Hepatocyte (in vitro differentiated cells): ENCODE results near the gene MIOX. TPM values are rescaled to one million over a fixed set of nuclear protein-coding genes. Genes with fewer than 3 reads are reported as not detected.

Source experiments
- DNase-seq: peaks from one replicate; pipeline ENCODE4 v3.0.0-alpha.2; 2016; ENCODE audit warnings: low spot score
- H2AFZ ChIP-seq: fragments of 200-600 bp; sonication (generic); 2 replicates; pipeline ENCODE4 v1.6.0; 2016; ENCODE audit warnings: antibody characterized with exemption, mild to moderate bottlenecking
- H3K27ac ChIP-seq: fragments of 200-600 bp; sonication (generic); 2 replicates; pipeline ENCODE4 v1.5.1; 2016; ENCODE audit warnings: mild to moderate bottlenecking
- H3K27me3 ChIP-seq: fragments of 200-600 bp; sonication (generic); 2 replicates; pipeline ENCODE4 v1.6.1; 2016
- H3K36me3 ChIP-seq: fragments of 200-600 bp; sonication (generic); replicated peaks from 2 replicates; pipeline ENCODE4 v1.5.1; 2016; ENCODE audit warnings: low read depth; ENCODE audit not compliant: insufficient read depth
- H3K4me1 ChIP-seq: fragments of 200-600 bp; sonication (generic); 2 replicates; pipeline ENCODE4 v1.5.1; 2016; ENCODE audit warnings: mild to moderate bottlenecking, moderate library complexity; ENCODE audit not compliant: insufficient read depth
- H3K4me2 ChIP-seq: fragments of 200-600 bp; sonication (generic); 2 replicates; pipeline ENCODE4 v1.6.0; 2016
- H3K4me3 ChIP-seq: fragments of 200-600 bp; sonication (generic); 2 replicates; pipeline ENCODE4 v1.5.1; 2016; ENCODE audit warnings: mild to moderate bottlenecking
- H3K79me2 ChIP-seq: fragments of 200-600 bp; sonication (generic); 2 replicates; pipeline ENCODE4 v1.6.0; 2017; ENCODE audit warnings: mild to moderate bottlenecking
- H3K9me2 ChIP-seq: fragments of 200-600 bp; sonication (generic); replicated peaks from 2 replicates; pipeline ENCODE4 v1.6.0; 2017; ENCODE audit warnings: mild to moderate bottlenecking; ENCODE audit not compliant: insufficient read depth
- H3K9me3 ChIP-seq: fragments of 200-600 bp; sonication (generic); 2 replicates; pipeline ENCODE4 v1.5.1; 2016; ENCODE audit warnings: low read depth, mild to moderate bottlenecking
- H4K20me1 ChIP-seq: fragments of 200-600 bp; sonication (generic); 2 replicates; pipeline ENCODE4 v1.6.0; 2016; ENCODE audit warnings: mild to moderate bottlenecking; ENCODE audit not compliant: insufficient read depth, poor library complexity, severe bottlenecking
- CTCF ChIP-seq: fragments of 200-600 bp; sonication (generic); IDR thresholded peaks from 2 replicates; pipeline ENCODE4 v1.5.1; 2016; ENCODE audit warnings: antibody characterized with exemption, mild to moderate bottlenecking; ENCODE audit not compliant: poor library complexity
- EZH2 ChIP-seq: fragments of 200-600 bp; sonication (generic); IDR thresholded peaks from 2 replicates; pipeline ENCODE4 v1.6.1; 2016; ENCODE audit warnings: antibody characterized with exemption, mild to moderate bottlenecking, borderline replicate concordance
- EZH2phosphoT487 ChIP-seq: fragments of 200-600 bp; sonication (generic); IDR thresholded peaks from one replicate; pipeline ENCODE4 v1.6.1; 2018; ENCODE audit warnings: antibody characterized with exemption, mild to moderate bottlenecking, low read depth, moderate library complexity; ENCODE audit not compliant: unreplicated experiment, severe bottlenecking
- WGBS: methylation state at CpG from one replicate; pipeline ENCODE4 v1.1.6; 2016; ENCODE audit warnings: low lambda C conversion rate; ENCODE audit errors: missing lambda C conversion rate; 5-methylcytosine and 5-hydroxymethylcytosine counted together
- polyA plus RNA-seq: library from polyadenylated mRNA; unstranded; fragments of >200 nt; fragmentation: Nextera tagmentation; extraction: Ambion mirVana; gene quantifications from 2 replicates; pipeline ENCODE4 v1.2.1, GENCODE V29; 2016
- total RNA-seq: library from RNA; depleted of rRNA; stranded (reverse); fragments of >200 nt; gene quantifications from 2 replicates; pipeline ENCODE4 v1.2.3, GENCODE V29; 2014

MIOX gene
- total and polyA plus RNA-seq, 2 experiments from 2014 or later = not detected

GRCh38 chr22:50485221-50486131 lies 1.2 kb upstream of the MIOX start:
- WGBS = 78% methylated on average over 29 of the region's 29 CpGs
- DNase-seq = no peak
- peaks cover 14% of the 10 kb centered on the region for H3K4me1 ChIP-seq

DNA sequence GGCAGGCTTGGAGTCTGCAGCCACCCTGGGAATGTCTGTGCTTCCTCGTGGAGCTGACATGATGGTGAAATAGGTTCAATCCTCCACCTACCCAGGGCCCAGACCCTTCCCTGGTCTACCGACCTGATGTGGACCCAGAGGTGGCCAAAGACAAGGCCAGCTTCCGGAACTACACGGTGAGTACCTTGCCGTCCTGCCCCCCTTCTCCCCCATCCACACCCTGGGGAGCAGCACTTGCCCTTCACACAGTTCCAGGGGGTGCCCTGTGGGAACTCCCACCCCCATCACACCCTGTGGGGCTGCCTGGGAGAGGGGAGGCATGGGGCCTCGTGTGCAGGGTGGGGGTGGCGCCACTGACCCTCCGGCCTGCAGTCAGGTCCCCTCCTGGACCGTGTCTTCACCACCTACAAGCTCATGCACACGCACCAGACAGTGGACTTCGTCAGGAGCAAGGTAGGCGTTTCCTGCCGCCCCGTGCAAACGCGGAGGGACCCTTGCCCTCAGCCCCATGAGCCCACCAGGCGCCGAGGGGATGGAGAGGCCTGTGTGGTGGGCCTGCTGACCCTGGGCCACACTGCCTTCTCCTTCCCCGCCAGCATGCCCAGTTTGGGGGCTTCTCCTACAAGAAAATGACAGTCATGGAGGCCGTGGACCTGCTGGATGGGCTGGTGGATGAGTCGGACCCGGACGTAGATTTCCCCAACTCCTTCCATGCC lies 789 bp downstream of the MIOX start:
- no peak overlapping the region for H2AFZ ChIP-seq
- H3K9me3 ChIP-seq = no peaks in the 10 kb centered on the region
- H3K4me3 ChIP-seq = no peak overlapping the region
- WGBS = 91% methylated on average over 19 of the region's 23 CpGs
- no peaks in the 10 kb centered on the region for H3K9me2 ChIP-seq
- no peaks in the 10 kb centered on the region for H4K20me1 ChIP-seq
- H3K4me2 ChIP-seq = no peak overlapping the region
- no peak for TF ChIP-seq EZH2
- no peak for TF ChIP-seq EZH2phosphoT487
- no peak for TF ChIP-seq CTCF
- H3K36me3 ChIP-seq = no peaks in the 10 kb centered on the region
- H3K27ac ChIP-seq = no peak overlapping the region
- peaks cover 8% of the 10 kb centered on the region for H3K4me1 ChIP-seq
- no peak for DNase-seq
- no peaks in the 10 kb centered on the region for H3K27me3 ChIP-seq
- no peaks in the 10 kb centered on the region for H3K79me2 ChIP-seq

More at GRCh38 chr22:50485221-50486131, 1.2 kb upstream of the MIOX start:
- Histone ChIP-seq H3K36me3 (no peaks in the 10 kb centered on the region), H4K20me1 (no peaks in the 10 kb centered on the region), H3K27ac (no peak overlapping the region), H3K79me2 (no peaks in the 10 kb centered on the region), H3K9me3 (no peaks in the 10 kb centered on the region), H3K4me2 (no peak overlapping the region), H3K27me3 (peaks cover 13% of the 10 kb centered on the region), H2AFZ (no peak overlapping the region), H3K4me3 (no peak overlapping the region), H3K9me2 (no peaks in the 10 kb centered on the region)
- TF ChIP-seq EZH2 = no peak
- TF ChIP-seq EZH2phosphoT487 = no peak
- no peak for TF ChIP-seq CTCF

- Histone ChIP-seq H3K4me1 (peaks cover 8% of the 10 kb centered on the region), H3K4me2 (no peak overlapping the region), H3K36me3 (no peaks in the 10 kb centered on the region), H3K9me3 (no peaks in the 10 kb centered on the region), H3K79me2 (no peaks in the 10 kb centered on the region), H3K27ac (no peak overlapping the region), H3K9me2 (no peaks in the 10 kb centered on the region), H2AFZ (no peak overlapping the region), H3K4me3 (no peak overlapping the region), H4K20me1 (no peaks in the 10 kb centered on the region), H3K27me3 (no peaks in the 10 kb centered on the region)
- DNase-seq = no peak
- 91% methylated on average over 6 of the region's 18 CpGs for WGBS
- TF ChIP-seq EZH2phosphoT487 (no peak), EZH2 (no peak), CTCF (no peak)
These were observed 1.5 kb downstream of the MIOX start for GRCh38 chr22:50488006-50488677.
